ENCODE data around the gene AFDN. TPM values are rescaled to one million over a fixed set of nuclear protein-coding genes. Genes with fewer than 3 reads are reported as not detected.

AFDN gene
- total and polyA plus RNA-seq, 10 of the 15 experiments (the other 5 are each of a cell fraction or from before 2014, with no cell fraction given): 5.7 to 68.2 (median 45.1) TPM

DNA sequence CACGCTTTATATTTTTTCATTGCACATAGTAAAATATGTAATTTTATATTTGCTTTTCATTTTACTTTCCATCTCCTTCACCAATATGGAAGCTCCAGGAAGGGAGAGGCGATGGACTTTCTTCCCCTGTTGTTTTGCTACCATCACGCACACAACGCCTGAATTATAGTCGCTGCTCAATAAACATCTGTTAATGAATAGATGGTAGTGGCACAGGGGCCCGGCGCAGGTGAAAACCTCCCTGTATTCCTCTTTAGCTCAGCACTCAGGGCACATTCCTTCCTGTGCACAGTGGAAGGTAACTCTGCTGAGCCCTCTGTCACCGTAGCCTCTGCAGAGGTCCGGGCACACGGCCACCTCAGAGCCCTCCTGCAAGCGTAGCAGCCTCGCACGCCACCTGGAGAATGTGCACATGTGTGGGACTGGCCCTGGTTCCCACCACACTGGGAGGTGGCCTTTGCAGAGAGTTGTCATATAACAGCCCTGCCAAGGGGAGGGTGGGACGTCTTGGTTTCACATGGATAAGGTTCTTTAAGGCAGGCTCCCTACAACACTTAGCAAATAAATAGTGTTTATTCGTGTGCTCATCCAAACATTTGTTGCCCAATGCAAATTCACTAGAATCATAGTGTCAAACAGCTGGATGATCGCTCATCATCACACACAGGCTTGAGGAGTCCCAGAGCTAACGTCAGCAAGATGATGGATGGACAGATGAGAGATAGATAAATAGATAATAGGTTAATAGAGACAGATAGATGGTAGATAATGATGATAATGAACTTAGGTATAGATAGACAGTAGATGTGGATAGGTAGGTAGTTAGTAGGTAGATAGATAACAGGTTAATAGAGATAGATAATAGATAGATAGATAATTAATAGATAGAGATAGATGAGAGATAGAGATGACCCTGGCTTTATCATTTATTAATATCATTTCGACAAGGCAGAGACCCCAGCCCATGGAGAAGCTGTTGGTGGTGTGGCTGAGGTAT, 32.3 kb upstream of the AFDN start:
- DNase-seq (ENCODE audit: low read depth, low spot score) (no peak), FAIRE-seq (no peak), ATAC-seq (no peak)
- Histone ChIP-seq H3K4me3 (no peak overlapping the region), H2AFZ (ENCODE audit: control insufficient read depth, low read depth, low read length) (no peak overlapping the region), H3K9ac (ENCODE audit: control insufficient read depth, insufficient read depth, low read length) (no peak overlapping the region), H3K79me2 (ENCODE audit: control insufficient read depth, insufficient read depth, low read length) (no peaks in the 10 kb centered on the region), H3K36me3 (ENCODE audit: control insufficient read depth in 2 of 2, insufficient read depth in 2 of 2, low read length in 1 of 2) (no peaks in the 10 kb centered on the region), H4K20me1 (ENCODE audit: control insufficient read depth, insufficient read depth) (no peaks in the 10 kb centered on the region), H3K27ac (ENCODE audit: control insufficient read depth, insufficient read depth) (no peak overlapping the region), H3K4me2 (ENCODE audit: control insufficient read depth, insufficient read depth) (no peak overlapping the region), H3K9me3 (replicated peaks; ENCODE audit: control insufficient read depth, insufficient read depth, low read length) (no peaks in the 10 kb centered on the region; the same call in 2 of the 3 replicates), H3K4me1 (ENCODE audit: control insufficient read depth, insufficient read depth, low read length) (peaks cover 3% of the 10 kb centered on the region; the same call in 1 of the 2 replicates), H3K27me3 (replicated peaks in 1 of 2; ENCODE audit: control insufficient read depth in 2 of 2, insufficient read depth in 2 of 2, low read length in 1 of 2) (peaks cover 7 to 21% of the 10 kb centered on the region in 2 experiments)
- intact Hi-C loops (cut with micrococcal nuclease; ENCODE audit: unreplicated experiment): no loop called here
- BruUV-seq (replicated peaks): no TSS peak
- ChIA-PET RAD21 (ENCODE audit: unreplicated experiment) (no interaction called here), POLR2A (no interaction called here), CTCF (no interaction called here), SMC1A (ENCODE audit: uncharacterized antibody, unreplicated experiment) (interaction anchor here (0.7 kb wide), 1 partner anchor 105 kb away, joined by 3 read pairs; no protein-coding TSS in a partner anchor)
- WGBS (ENCODE audit: insufficient coverage, insufficient replicate concordance, low lambda C conversion rate, missing lambda C conversion rate): 55% methylated on average over 18 of the region's 18 CpGs
- in situ Hi-C loops (cut with MboI): no loop called here
- TF ChIP-seq RB1 (IDR thresholded peaks at IDR 0.05; ENCODE audit: borderline replicate concordance): no peak
- TF ChIP-seq, protein P1, sequence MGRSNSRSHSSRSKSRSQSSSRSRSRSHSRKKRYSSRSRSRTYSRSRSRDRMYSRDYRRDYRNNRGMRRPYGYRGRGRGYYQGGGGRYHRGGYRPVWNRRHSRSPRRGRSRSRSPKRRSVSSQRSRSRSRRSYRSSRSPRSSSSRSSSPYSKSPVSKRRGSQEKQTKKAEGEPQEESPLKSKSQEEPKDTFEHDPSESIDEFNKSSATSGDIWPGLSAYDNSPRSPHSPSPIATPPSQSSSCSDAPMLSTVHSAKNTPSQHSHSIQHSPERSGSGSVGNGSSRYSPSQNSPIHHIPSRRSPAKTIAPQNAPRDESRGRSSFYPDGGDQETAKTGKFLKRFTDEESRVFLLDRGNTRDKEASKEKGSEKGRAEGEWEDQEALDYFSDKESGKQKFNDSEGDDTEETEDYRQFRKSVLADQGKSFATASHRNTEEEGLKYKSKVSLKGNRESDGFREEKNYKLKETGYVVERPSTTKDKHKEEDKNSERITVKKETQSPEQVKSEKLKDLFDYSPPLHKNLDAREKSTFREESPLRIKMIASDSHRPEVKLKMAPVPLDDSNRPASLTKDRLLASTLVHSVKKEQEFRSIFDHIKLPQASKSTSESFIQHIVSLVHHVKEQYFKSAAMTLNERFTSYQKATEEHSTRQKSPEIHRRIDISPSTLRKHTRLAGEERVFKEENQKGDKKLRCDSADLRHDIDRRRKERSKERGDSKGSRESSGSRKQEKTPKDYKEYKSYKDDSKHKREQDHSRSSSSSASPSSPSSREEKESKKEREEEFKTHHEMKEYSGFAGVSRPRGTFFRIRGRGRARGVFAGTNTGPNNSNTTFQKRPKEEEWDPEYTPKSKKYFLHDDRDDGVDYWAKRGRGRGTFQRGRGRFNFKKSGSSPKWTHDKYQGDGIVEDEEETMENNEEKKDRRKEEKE (IDR thresholded peaks at IDR 0.05): no peak
- TF ChIP-seq, protein P2, sequence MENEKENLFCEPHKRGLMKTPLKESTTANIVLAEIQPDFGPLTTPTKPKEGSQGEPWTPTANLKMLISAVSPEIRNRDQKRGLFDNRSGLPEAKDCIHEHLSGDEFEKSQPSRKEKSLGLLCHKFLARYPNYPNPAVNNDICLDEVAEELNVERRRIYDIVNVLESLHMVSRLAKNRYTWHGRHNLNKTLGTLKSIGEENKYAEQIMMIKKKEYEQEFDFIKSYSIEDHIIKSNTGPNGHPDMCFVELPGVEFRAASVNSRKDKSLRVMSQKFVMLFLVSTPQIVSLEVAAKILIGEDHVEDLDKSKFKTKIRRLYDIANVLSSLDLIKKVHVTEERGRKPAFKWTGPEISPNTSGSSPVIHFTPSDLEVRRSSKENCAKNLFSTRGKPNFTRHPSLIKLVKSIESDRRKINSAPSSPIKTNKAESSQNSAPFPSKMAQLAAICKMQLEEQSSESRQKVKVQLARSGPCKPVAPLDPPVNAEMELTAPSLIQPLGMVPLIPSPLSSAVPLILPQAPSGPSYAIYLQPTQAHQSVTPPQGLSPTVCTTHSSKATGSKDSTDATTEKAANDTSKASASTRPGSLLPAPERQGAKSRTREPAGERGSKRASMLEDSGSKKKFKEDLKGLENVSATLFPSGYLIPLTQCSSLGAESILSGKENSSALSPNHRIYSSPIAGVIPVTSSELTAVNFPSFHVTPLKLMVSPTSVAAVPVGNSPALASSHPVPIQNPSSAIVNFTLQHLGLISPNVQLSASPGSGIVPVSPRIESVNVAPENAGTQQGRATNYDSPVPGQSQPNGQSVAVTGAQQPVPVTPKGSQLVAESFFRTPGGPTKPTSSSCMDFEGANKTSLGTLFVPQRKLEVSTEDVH (IDR thresholded peaks at IDR 0.05; ENCODE audit: low read depth, partially characterized antibody): no peak
- TF ChIP-seq NR2C2 (IDR thresholded peaks at IDR 0.05; ENCODE audit: borderline replicate concordance, control insufficient read depth, insufficient read length, low read depth): no peak
- TF ChIP-seq TCF7 (IDR thresholded peaks at IDR 0.05; ENCODE audit: borderline replicate concordance): no peak
- no peak for TF ChIP-seq CREM (IDR thresholded peaks at IDR 0.05; ENCODE audit: low read depth)
- TF ChIP-seq NR2F1 (conservative IDR thresholded peaks at IDR 0.05): no peak
- TF ChIP-seq ZNF217 (IDR thresholded peaks at IDR 0.05): no peak
- TF ChIP-seq, protein P3, sequence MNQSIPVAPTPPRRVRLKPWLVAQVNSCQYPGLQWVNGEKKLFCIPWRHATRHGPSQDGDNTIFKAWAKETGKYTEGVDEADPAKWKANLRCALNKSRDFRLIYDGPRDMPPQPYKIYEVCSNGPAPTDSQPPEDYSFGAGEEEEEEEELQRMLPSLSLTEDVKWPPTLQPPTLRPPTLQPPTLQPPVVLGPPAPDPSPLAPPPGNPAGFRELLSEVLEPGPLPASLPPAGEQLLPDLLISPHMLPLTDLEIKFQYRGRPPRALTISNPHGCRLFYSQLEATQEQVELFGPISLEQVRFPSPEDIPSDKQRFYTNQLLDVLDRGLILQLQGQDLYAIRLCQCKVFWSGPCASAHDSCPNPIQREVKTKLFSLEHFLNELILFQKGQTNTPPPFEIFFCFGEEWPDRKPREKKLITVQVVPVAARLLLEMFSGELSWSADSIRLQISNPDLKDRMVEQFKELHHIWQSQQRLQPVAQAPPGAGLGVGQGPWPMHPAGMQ (IDR thresholded peaks at IDR 0.05; ENCODE audit: borderline replicate concordance): no peak
- no peak for TF ChIP-seq NFXL1 (IDR thresholded peaks at IDR 0.05; ENCODE audit: borderline replicate concordance)
- TF ChIP-seq RBBP5 (conservative IDR thresholded peaks at IDR 0.05): no peak
- TF ChIP-seq CHD1 (IDR thresholded peaks at IDR 0.05; ENCODE audit: low read depth, low read length): no peak
- TF ChIP-seq HDAC2 (IDR thresholded peaks at IDR 0.05): no peak
- TF ChIP-seq, protein P4, sequence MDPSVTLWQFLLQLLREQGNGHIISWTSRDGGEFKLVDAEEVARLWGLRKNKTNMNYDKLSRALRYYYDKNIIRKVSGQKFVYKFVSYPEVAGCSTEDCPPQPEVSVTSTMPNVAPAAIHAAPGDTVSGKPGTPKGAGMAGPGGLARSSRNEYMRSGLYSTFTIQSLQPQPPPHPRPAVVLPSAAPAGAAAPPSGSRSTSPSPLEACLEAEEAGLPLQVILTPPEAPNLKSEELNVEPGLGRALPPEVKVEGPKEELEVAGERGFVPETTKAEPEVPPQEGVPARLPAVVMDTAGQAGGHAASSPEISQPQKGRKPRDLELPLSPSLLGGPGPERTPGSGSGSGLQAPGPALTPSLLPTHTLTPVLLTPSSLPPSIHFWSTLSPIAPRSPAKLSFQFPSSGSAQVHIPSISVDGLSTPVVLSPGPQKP (IDR thresholded peaks at IDR 0.05; ENCODE audit: low read depth, low read length): no peak

All from GM12878 (cell line).